Measurements from ENCODE around the gene PPP1R9B.

Gene PPP1R9B

GRCh38 chr17:50155115-50155819 is 4.8 kb upstream of the PPP1R9B start:
- peak; percentile 38 for DNase-seq

- DNase-seq, result peak; percentile 44
Measured at GRCh38 chr17:50154604-50155003, 4.1 kb upstream of the PPP1R9B start.

- DNase-seq, result peak; percentile 80
Measured at GRCh38 chr17:50153650-50154575, 3.4 kb upstream of the PPP1R9B start.

GRCh38 chr17:50152736-50153135 is 2.3 kb upstream of the PPP1R9B start:
- no peak for DNase-seq

- peak; percentile 85 for DNase-seq
Measured at GRCh38 chr17:50151937-50152547, 1.6 kb upstream of the PPP1R9B start.

- DNase-seq, result peak; percentile 95
Measured at GRCh38 chr17:50151041-50151936, 812 bp upstream of the PPP1R9B start.

GRCh38 chr17:50149417-50150353 is 792 bp downstream of the PPP1R9B start:
- DNase-seq, result peak; percentile 76

GRCh38 chr17:50149091-50149416 is 1.4 kb downstream of the PPP1R9B start:
- DNase-seq, result no peak

GRCh38 chr17:50148226-50149090 is 2.0 kb downstream of the PPP1R9B start:
- DNase-seq, result peak; percentile 85

GRCh38 chr17:50147841-50148225 is 2.6 kb downstream of the PPP1R9B start:
- DNase-seq, result peak; percentile 33

GRCh38 chr17:50146927-50147665 is 3.4 kb downstream of the PPP1R9B start:
- no peak for DNase-seq

- no peak for DNase-seq
Measured at GRCh38 chr17:50146230-50146926, 4.1 kb downstream of the PPP1R9B start.

- no peak for DNase-seq
Measured at GRCh38 chr17:50145532-50146229, 4.8 kb downstream of the PPP1R9B start.

- no peak for DNase-seq
Measured at GRCh38 chr17:50144845-50145531, 5.5 kb downstream of the PPP1R9B start.

- no peak for DNase-seq
Measured at GRCh38 chr17:50144355-50144754, 6.1 kb downstream of the PPP1R9B start.

GRCh38 chr17:50143461-50144176 is 6.9 kb downstream of the PPP1R9B start:
- DNase-seq, result no peak

- no peak for DNase-seq
Measured at GRCh38 chr17:50141745-50142110, 8.7 kb downstream of the PPP1R9B start.

Data from RPMI8226 (cell line).